ENCODE results near the gene DCAF10.

- TF ChIP-seq CTCF (IDR thresholded peaks at IDR 0.05 in 2 of 3, conservative IDR thresholded peaks at IDR 0.05 in 1 of 3; ENCODE audit: control insufficient read depth in 2 of 3, extremely low read depth in 1 of 3, insufficient read depth in 1 of 3, low read depth in 3 of 3, low read length in 3 of 3) = no peak
- TF ChIP-seq CHD1 (IDR thresholded peaks at IDR 0.05; ENCODE audit: low read depth, low read length) = no peak
- no peak for TF ChIP-seq POU2F2 (IDR thresholded peaks at IDR 0.05; ENCODE audit: borderline replicate concordance, low read depth, low read length)
- TF ChIP-seq CHD4 (IDR thresholded peaks at IDR 0.05) = no peak
- TF ChIP-seq GATAD2B (conservative IDR thresholded peaks at IDR 0.05; ENCODE audit: low read depth) = no peak
- TF ChIP-seq USF2 (IDR thresholded peaks at IDR 0.05; ENCODE audit: borderline replicate concordance, low read depth, low read length) = no peak
- TF ChIP-seq BMI1 (IDR thresholded peaks at IDR 0.05; ENCODE audit: borderline replicate concordance) = no peak
- TF ChIP-seq HDGF (IDR thresholded peaks at IDR 0.05) = no peak
- TF ChIP-seq POLR2AphosphoS5 (IDR thresholded peaks at IDR 0.05; ENCODE audit: low read length) = no peak
- TF ChIP-seq FOS (IDR thresholded peaks at IDR 0.05; ENCODE audit: borderline replicate concordance, extremely low read depth, insufficient read length) = no peak
- TF ChIP-seq ELK1 (IDR thresholded peaks at IDR 0.05; ENCODE audit: low read depth, low read length) = no peak
Measured at GRCh38 chr9:37856551-37856950, 56.0 kb downstream of the DCAF10 start.

Measured in GM12878 (cell line).